ENCODE results near the gene PRM2.

PRM2 gene

DNA sequence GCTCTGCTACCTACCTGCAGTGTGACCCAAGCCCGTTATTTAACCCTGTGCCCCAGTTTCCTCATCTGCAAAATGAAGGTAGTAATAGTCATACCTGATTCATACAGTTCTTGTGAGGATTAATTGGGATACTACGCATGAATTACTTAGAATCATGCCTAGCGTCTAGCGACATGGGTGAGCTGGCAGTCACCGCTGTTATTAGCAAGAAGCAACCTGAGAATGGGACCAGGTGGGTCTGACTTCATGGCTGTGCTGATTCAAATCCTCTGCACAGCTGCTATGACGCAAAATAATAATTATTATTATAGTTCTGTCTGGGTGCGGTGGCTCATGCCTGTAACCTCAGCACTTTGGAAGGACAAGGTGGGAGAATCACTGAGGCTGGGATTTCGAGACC is 28.1 kb downstream of the PRM2 start:
- DNase-seq (ENCODE audit: low spot score) = no peak

DNA sequence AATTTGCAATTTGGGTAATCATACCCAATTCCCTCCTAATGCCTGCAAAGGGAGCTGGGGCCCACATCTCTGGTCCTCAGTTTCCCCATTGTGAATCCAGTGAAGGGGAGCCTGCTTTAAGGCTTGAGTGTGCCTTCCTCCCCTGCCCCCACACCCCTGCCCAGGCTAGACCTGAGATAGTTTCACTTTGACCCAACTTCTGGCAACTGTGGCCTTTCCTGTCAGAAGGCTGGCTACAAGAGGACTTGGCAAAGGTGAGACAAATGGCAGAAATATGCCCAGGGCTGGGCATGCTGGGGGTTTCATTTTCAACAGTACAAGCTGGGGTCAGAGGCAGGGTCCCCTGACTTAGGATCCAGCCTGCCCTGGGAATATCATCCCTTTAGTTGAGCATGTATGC is 30.3 kb downstream of the PRM2 start:
- DNase-seq (ENCODE audit: low spot score) = no peak

DNA sequence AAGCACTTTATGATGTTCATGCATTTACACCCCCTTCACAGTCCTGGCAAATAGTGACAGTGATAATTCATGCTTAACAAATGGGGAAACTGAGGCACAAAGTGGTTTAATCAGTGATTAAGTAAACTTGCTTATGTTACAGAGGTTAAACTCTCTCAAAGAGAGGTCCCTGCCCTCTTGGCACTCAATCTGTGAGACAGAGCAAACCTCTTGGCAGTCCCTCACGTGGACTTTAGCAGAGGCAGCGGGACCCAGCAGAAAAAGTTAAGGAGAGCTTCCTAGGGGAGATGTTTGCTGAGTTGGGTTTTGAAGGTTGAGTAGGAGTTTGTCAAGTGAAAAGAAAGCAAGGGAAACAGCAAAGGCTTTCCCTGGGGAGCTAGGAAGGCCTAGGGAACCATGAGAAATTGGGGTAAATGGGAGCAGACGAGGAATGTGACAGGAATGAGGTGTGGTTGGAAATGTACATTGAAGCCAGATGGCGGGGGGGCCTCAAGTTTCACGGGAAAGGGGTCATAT is 31.0 kb downstream of the PRM2 start:
- no peak for DNase-seq (ENCODE audit: low spot score)

DNA sequence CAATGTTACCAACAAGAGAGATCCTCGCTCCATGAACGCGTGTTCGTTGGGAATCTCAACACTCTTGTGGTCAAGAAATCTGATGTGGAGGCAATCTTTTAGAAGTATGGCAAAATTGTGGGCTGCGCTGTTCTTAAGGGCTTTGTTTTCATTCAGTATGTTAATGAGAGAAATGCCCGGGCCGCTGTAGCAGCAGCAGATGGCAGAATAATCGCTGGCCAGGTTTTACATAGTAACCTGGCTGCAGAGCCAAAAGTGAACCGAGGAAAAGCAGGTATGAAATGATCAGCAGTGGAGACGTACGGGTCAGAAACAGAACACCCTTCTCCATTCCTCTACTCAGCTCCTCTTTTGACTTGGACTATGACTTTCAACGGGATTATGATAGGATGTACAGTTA is 33.6 kb downstream of the PRM2 start:
- DNase-seq (ENCODE audit: low spot score) = peak; percentile 88

DNA sequence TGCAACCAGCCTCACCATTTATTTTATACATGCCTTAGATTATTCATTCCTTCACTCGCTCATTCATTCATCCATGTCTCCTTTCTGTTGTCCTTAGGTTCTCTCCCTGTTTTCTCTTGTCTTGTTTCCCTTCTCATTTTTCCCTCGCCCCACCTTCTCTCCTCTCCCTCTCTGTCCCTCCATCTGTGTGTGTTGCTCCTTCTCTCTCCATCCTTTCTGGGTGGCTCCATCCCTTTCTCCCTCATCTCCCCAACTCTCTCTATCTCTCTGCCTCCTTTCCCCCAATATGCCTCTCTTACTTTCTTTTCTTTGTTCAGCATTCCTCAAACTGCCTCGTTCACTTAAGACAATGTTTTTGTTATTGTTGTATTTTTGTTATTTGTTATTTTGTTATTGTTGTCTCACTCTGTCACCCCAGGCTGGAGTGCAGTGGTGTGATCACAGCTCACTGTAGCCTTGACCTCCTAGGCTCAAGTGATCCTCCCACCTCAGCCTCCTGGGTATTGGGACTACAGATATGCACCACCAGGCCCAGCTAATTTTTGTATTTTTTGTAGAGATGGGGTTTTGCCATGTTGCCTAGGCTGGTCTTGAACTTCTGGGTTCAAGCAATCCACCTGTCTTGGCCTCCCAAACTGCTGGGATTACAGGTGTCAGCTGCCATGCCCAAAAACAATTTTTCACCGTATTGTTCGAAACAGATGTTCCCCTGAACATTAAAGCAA is 34.6 kb downstream of the PRM2 start:
- no peak for DNase-seq (ENCODE audit: low spot score)

DNA sequence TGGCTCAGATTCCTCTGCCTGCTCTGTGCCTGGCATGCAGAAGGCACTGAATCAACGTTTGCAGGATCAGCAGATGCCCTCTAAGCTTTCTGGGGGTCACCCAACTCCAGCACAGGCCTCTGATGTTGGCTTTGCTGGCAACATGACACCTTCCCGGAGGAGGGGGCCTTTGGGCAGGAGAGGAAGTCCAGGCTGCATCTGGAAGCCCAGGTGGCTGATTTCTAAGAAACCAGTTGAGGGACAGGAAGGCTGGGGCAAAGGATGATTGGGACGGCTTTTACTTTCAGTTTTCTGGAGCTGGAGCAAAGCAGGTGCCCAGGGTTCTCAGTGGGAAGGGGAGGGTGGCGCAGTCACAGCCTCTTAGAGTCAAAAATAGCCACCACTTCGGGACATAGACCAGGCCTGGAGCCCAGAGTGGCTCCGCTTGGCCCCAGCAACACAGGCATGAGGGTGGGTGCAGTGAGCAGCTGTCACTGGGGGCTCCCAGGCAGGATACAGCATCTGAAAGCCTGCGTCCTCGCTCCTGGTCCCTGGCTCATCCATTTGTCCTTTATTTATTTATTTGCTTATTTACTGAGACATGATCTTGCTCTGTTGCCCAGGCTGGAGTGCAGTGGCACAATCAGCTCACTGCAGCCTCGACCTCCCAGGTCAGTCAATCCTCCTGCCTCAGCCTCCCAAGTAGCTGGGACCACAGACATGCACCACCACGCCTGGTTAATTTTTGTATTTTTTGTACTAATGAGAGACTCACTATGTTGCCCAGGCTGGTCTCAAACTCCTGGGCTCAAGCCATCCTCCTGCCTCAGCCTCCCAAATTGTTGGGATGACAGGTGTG is 35.4 kb downstream of the PRM2 start:
- no peak for DNase-seq (ENCODE audit: low spot score)

DNA sequence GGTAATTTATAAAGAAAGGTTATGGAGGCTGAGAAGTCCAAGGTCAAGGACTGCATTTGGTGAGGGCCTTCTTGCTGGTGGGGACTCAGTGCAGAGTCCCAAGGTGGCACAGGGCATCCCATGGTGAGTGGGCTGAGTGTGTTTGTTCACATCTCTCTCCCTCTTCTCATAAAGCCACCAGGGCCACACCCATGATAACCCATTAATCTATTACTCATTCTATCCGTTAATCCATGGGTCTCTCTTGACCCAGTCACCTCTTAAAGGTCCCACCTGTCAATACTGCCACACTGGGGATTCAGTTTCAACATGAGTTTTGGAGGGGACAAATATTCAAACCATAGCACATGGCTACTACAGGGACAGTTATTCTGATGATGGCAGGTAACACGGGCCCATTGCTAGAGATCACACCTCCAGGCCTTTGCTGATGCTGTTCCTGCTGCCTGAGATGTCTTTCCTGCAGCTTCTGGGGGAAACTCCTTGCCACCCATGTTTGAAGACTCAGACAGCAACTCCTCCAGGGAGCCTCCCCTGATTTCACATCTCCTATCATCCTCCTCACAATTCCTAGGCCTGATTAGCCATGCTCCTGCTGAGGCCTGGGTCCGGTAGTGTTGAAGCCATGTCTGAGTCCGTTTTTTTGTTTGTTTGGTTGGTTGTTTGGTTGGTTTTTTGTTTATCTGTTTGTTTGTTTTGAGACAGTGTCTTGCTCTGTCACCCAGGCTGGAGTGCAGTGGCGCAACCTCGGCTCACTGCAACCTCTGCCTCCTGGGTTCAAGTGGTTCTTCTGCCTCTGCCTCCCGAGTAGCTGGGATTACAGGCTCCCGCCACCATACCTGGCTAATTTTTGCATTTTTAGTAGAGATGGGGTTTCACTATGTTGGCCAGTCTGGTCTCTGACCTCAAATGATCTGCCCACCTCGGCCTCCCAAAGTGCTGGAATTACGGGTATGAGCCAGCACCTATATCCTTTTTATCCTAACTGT is 36.3 kb downstream of the PRM2 start:
- no peak for DNase-seq (ENCODE audit: low spot score)

DNA sequence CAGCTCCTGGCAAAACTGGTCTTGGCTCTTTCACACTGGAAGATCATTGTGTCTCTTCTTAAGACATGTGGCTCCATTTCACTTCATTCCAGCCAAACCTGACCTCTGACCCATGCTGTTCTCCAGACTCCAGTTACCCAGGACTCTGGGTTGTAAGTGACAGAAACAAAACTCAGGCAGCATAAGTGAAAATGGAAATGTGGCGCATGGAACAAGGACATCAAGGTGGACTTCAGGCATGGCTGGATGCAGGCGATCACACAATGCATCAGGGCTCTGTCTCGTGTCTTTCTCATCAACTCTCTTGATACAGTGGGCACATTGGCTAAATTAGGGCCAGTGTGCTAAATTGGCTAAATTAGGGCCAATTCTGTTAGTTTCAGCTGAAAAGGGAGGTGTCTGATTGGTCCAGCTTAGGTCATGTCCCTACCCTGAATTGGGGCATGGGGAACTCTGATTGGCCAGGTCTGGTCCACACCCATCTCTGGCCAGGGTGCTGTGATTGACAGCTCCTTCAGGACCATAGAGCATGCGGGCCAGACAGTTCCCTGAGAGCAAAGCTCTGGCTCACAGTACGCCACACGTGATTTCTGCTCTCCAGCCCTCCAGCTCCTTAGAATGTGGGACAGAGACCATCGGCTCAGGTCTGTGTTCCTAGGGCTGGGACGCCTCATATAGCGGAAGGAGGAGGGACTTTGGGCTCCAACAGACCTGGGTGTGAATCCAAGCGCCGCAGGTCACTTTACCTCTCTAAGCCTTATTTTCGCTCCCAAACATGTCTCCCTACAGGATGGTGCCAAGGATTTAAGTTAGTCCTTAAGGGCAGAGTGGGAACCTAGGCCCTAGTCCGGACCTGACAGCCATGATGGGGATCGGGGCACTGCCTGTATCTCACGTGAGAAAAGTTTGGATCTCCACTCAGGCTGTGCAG is 37.7 kb downstream of the PRM2 start:
- DNase-seq (ENCODE audit: low spot score) = no peak

DNA sequence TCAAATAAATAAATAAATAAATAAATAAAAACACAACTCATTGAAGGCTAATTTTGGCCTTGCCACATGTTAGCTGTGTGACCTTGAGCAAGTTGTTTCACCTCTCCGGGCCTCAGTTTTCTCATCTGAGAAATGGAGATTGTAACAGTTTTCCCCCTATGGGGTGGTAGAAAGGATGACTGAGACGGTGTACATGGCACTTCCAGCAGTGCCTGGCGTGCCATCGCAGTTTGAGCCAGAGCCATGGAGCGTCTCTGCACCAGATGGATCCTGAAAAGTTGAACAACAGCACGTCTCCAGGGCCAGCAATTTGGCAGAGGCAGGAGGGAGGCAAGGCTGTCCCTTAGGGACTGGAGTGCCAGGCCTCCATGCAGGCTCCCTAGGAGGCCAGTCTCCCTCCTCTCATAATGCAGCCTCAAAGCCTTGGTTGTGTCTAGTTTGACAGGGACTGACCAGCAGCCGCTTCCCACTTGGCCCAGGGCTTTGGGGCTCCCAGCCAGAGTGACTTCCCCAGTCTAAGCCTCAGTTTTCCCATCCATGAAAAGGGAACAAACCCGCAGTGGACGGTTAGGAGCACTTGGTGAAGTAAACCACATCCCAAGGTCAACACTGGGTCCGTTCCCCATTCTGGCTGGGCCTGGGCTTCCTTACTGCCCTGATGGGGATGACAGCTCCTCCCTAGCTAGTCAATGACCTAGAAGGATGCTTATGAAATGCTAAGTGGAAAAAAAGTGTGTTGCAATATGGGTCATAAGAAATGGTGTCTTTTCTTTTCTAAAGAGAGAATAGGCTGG is 39.6 kb downstream of the PRM2 start:
- no peak for DNase-seq (ENCODE audit: low spot score)

DNA sequence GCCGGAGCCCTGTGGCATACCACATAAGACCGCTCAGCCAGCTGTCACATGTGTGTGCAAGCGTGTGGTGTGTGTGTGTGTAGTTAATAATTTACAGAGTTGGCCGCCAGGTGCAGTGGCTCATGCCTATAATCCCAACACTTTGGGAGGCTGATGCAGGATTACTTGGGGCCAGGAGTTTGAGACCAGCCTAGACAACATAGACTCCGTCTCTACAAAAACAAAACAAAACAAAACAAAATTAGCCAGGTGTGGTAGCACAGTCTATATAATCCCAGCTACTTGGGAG is 40.6 kb downstream of the PRM2 start:
- no peak for DNase-seq (ENCODE audit: low spot score)

DNA sequence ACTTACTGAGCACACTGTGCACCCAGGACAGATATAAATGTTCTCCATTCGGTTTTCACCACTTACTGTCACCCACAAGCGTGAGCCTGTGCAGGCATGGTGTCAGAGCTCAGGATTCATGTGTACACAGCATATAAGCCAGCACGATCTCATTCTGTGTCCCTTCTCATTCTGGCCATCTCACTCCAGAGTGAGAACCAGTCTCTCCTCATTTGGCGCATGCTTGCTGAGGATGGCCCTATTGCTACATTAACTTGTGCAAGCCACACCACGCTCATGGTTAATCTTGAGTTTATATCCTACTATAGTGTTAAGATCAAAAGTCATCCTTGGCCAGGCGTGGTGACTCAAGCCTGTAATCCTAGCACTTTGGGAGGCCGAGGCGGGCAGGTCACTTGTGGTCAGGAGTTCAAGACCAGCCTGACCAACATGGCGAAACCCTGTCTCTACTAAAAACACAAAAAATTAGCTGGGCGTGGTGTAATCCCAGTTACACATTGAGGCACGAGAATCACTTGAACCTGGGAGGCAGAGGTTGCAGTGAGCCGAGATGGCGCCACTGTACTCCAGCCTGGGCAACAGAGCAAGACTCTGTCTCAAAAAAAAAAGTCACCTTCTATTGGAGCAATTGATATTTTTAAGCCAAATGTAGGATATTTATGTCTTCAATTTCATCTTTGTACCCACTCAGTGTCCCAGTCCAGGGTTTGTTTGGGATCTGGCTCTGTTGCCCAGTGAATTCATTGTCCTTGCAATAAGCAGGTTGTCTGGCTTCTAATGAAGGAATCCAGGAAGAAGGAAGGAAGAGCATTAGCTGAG is 41.2 kb downstream of the PRM2 start:
- no peak for DNase-seq (ENCODE audit: low spot score)

DNA sequence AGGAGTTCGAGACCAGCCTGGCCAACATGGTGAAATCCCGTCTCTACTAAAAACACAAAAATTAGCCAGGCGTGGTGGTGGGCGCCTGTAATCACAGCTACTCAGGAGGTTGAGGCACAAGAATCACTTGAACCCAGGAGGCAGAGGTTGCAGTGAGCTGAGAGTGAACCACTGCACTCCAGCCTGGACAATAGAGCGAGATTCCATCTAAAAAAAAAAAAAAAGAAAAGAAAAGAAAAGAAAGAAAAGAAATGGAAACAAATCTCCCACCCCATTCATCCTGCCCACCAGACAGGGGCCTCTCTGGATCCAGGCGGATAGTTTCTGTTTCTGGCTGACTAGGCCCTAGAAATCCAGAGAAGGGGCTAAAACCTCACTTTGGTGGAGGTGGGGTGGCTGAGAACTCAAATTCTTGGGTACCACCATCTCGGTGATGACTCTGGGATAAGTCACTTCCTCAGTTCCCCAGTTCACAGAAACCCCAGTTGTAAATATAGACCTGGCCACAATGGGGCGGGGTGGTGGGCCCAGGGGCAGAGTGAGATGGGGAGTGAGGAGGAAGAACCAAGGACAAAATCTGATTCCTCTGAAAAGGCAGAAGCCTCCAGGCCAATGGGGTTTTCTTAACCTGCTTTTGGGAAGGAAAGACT is 42.4 kb downstream of the PRM2 start:
- no peak for DNase-seq (ENCODE audit: low spot score)

DNA sequence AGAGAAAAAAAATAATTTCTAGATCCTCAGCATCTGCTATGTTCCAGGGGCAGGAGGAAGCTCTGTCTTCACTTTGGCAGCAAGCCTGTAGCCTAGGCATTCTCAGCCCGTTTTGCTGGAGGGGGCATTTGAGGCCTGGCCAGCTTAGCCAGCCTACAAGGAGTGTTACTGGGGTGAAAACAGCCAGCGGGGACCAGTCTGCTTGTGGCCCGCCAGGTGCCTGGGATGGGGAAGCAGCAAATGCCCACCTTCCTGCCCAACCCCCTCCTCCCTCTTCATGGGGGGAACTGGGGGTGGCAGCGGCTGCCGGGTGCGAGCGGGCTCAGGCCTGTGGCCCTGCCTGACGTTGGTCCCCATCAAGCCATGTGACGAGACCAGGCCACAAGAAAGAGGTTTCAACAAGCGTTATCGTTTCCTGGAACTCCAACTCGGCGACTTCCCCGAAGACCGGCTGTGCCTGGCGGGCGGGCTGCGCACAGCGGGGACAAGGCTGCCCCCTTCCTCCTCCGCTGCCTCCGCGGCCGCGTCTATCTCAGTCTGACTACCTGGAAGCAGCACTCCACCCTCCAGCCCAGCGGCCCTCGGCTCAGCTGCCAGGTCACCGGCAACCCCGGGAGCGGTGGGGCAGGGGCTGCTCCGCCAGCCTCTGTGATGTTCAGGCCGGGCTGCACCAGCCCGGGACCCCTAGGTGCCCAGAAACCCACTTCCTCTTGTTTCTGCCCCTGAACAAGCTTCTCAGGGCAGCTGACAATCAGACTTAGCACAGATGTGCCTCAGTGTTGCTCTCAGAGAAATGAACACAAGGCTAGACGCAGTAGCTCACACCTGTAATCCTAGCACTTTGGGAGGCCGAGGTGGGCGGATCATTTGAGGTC is 43.2 kb downstream of the PRM2 start:
- peak; percentile 55 for DNase-seq (ENCODE audit: low spot score)

DNA sequence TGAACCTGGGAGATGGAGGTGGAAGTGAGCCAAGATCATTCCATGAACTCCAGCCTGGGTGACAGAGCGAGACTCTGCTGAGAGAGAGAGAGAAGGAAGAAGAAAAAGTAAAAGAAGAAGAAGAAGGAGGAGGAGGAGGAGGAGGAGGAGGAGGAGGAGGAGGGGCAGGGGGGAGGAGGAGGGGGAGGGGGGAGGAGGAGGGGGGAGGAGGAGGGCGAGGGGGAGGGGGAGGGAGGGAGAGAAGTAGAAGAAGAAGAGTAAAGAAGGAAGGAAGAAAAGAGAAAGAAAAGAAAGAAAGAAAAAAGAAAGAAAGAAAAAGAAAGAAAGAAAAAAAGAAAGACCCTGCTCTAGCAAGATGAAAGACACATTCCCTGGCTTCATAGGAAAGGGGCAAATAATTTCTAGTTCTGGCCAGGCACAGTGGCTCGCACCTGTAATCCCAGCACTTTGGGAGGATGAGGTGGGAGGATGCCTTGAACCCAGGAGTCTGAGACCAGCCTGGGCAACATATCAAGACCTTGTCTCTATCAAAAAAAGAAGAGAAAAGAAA is 43.9 kb downstream of the PRM2 start:
- no peak for DNase-seq (ENCODE audit: low spot score)

DNA sequence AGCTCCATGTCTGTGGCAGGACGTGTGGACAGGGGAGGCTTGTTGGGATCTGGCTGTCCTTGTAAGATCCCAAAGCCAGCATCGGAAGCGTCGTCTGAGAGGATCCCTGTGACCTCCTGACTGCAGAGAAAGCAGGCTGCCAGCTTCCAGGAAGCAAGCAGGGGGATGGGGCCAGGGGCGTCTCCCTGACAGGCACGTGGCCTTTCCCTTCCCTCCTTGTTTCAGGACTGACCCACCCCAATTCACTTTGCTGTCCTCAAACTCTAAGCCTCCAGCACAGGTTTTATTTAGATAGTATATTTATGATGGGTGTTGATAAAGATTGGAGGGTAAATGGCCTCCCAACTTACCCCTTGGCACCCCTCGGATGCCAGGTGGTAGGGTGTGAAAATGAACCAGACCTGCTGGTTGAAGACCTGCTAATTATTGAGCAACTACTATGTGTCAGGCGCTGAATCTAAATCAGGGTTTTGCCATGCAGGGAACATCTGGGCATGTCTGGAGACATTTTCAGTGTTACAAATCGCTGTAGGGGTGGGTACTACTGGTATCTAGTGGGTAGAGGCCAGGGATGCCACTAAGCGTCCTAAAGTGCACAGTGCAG is 44.8 kb downstream of the PRM2 start:
- DNase-seq (ENCODE audit: low spot score) = no peak

DNA sequence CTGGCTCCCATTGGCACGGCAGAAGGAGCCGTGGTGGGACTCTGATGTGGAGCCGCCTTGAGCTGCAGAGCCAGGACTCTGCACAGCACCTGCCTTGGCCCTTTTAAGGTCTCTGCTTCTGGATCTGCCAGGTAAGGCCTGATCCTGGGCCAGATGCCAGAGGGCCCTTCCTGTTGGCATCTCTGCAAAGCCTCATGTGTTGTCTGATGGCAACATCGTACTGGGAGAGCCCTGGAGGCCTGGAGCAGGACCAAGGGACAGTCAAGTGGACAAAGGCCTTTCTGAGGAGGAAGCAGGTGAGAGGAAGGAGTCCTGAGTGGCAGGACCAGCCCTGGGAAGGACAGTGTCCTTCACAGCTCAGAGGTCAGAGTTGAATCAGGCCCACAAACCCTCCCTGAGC is 46.4 kb downstream of the PRM2 start:
- peak; percentile 81 for DNase-seq (ENCODE audit: low spot score)

DNA sequence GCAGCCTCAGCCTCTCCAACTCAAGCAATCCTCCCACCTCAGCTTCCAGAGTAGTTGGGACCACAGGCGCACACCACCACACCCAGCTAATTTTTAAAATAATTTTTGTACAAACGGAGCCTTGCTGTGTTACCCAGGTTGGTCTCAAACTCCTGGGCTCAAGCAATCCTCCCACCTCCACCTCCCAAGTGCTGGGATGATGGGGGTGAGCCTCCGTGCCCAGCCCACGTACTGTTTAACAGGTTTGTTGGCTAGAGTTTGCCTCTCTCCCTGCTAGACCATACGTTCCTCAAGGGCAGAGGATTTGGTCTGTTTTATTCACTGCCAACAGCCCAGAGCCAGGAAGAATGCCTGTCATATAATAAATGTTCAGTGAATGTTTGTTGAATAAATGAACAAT is 46.8 kb downstream of the PRM2 start:
- DNase-seq (ENCODE audit: low spot score) = no peak
